H1 (cell line): ENCODE results near the gene GALNTL6. TPM values are rescaled to one million over a fixed set of nuclear protein-coding genes. Genes with fewer than 3 reads are reported as not detected.

Experiments
- BACH1 ChIP-seq: IDR thresholded peaks from 2 replicates; pipeline ENCODE4 v1.6.1; 2012; ENCODE audit warnings: low read length, improper control_type of control experiment
- CTBP2 ChIP-seq: IDR thresholded peaks from 2 replicates; pipeline ENCODE4 v1.7.0; 2011; ENCODE audit warnings: borderline replicate concordance, mild to moderate bottlenecking, moderate library complexity, mixed read lengths, low read length; ENCODE audit not compliant: insufficient read depth, insufficient read length
- MAX ChIP-seq: IDR thresholded peaks from 2 replicates; pipeline ENCODE4 v1.6.1; 2012; ENCODE audit warnings: inconsistent platforms
- NANOG ChIP-seq: IDR thresholded peaks from 2 replicates; pipeline ENCODE4 v1.6.1; 2011; ENCODE audit warnings: low read length, low read depth, mild to moderate bottlenecking, inconsistent platforms; ENCODE audit not compliant: insufficient read depth, poor library complexity, severe bottlenecking
- POLR2AphosphoS5 ChIP-seq: IDR thresholded peaks from 2 replicates; pipeline ENCODE4 v1.6.1; 2011; ENCODE audit warnings: low read depth, low read length
- RXRA ChIP-seq: IDR thresholded peaks from 2 replicates; pipeline ENCODE4 v1.6.1; 2011; ENCODE audit warnings: low read depth, mild to moderate bottlenecking, low read length, moderate library complexity; ENCODE audit not compliant: insufficient read depth
- SIN3A ChIP-seq, 2 experiments: IDR thresholded peaks in 1 of 2; conservative IDR thresholded peaks in 1 of 2; 2 replicates each; pipeline ENCODE4 v1.6.1; 2011 to 2012; ENCODE audit warnings: low read length in 2 of 2, improper control_type of control experiment in 1 of 2, low read depth in 1 of 2, mild to moderate bottlenecking in 1 of 2
- TAF7 ChIP-seq: optimal IDR thresholded peaks from 2 replicates; pipeline ENCODE3; 2011; ENCODE audit warnings: low read depth, mild to moderate bottlenecking, inconsistent platforms, low read length, moderate library complexity, borderline replicate concordance
- TCF12 ChIP-seq: IDR thresholded peaks from 2 replicates; pipeline ENCODE4 v1.6.1; 2011; ENCODE audit warnings: low read depth, mild to moderate bottlenecking, low read length
- polyA plus RNA-seq, 7 experiments: library from polyadenylated mRNA; depleted of rRNA in 3 of 7; stranded (reverse) in 5 of 7; unstranded in 2 of 7; fragments of >200 nt in 5 of 7; fragments of 200-250 nt in 2 of 7; gene quantifications; 1 replicate in 5 of 7; 2 replicates in 1 of 7; 4 replicates in 1 of 7; pipeline versions ENCODE4 v1.2.1 to v1.2.3, GENCODE V29; 2011 to 2013; ENCODE audit warnings: missing spikeins in 2 of 7, mixed read lengths in 2 of 7
- total RNA-seq: library from RNA; stranded (reverse); fragmentation: NEBNext Ultra II Directional; extraction: Animal tissue kit (Norgen Biotek cat#: 25700); gene quantifications from 2 replicates; pipeline ENCODE4 v1.2.1, GENCODE V29; 2021

GALNTL6 gene
- total and polyA plus RNA-seq, 2 of the 8 experiments (the other 6 are each of a cell fraction or from before 2014, with no cell fraction given) = 0.03 to 0.32 TPM

DNA sequence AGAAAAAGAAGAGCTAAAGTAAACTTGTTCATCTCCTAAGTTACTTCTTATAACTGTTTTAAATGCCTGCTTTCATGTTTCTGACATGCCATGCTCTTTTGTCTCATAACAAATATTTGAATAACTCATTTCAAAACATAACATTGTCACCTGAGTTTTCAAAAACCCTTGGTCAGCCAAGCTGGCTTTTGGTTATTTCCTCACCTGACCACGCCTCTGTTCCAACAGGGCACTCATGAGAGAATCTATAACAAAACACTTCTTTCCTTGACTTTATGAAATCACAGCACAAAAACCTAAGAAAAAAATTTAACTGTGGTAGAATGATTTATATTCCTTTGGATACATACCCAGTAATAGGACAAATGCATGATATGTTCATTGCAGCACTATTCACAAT, 1182.5 kb downstream of the GALNTL6 start (continued):
- TF ChIP-seq MAX = no peak
- no peak for TF ChIP-seq SIN3A (conservative IDR thresholded peaks at IDR 0.05 in 1 of 2, IDR thresholded peaks at IDR 0.05 in 1 of 2; ENCODE audit: low read depth in 1 of 2, low read length in 2 of 2)
- TF ChIP-seq NANOG = no peak
- no peak for TF ChIP-seq BACH1
- TF ChIP-seq CTBP2 = no peak
- no peak for TF ChIP-seq TCF12
- no peak for TF ChIP-seq TAF7
- no peak for TF ChIP-seq POLR2AphosphoS5
- TF ChIP-seq RXRA = no peak
